IMR-90 (cell line): ENCODE data around the gene DNM2.

Experiments
- CTCF ChIP-seq: conservative IDR thresholded peaks from 2 replicates; pipeline ENCODE4 v1.5.1; 2012; ENCODE audit warnings: mild to moderate bottlenecking, low read depth, low read length, improper control_type of control experiment
- MAZ ChIP-seq: IDR thresholded peaks from 2 replicates; pipeline ENCODE4 v1.6.1; 2012; ENCODE audit warnings: low read depth, mild to moderate bottlenecking, low read length, improper control_type of control experiment, moderate library complexity, borderline replicate concordance

- TF ChIP-seq CTCF (no peak), MAZ (no peak)
These were observed 5.1 kb upstream of the DNM2 start for GRCh38 chr19:10712754-10713153.
